Measurements from ENCODE around the gene GOLGA1.

GOLGA1 gene

GRCh38 chr9:124835026-124835557, 105.8 kb downstream of the GOLGA1 start:
- 87 to 91% methylated on average over 11 to 12 of the region's 13 CpGs for WGBS, 2 experiments (ENCODE audit: insufficient coverage in 2 of 2)
- no peaks in the 10 kb centered on the region for H3K9me3 ChIP-seq (ENCODE audit: control insufficient read depth, low read length)

GRCh38 chr9:124834591-124834990, 106.3 kb downstream of the GOLGA1 start:
- Histone ChIP-seq H3K27ac (ENCODE audit: low read depth, low read length, severe bottlenecking) (no peak overlapping the region), H3K4me1 (ENCODE audit: control insufficient read depth, insufficient read depth, low read length, poor library complexity, severe bottlenecking) (no peaks in the 10 kb centered on the region), H3K4me3 (ENCODE audit: extremely low read depth, insufficient read depth, low read length, poor library complexity, severe bottlenecking) (no peak overlapping the region), H3K36me3 (ENCODE audit: control insufficient read depth, insufficient read depth, low read length) (no peaks in the 10 kb centered on the region), H3K9me3 (ENCODE audit: control insufficient read depth, low read length) (no peaks in the 10 kb centered on the region)
- 75 to 92% methylated on average over 4 to 7 of the region's 7 CpGs for WGBS, 2 experiments (ENCODE audit: insufficient coverage in 2 of 2)

More at GRCh38 chr9:124835026-124835557, 105.8 kb downstream of the GOLGA1 start:
- Histone ChIP-seq H3K27ac (ENCODE audit: low read depth, low read length, severe bottlenecking) (no peak overlapping the region), H3K36me3 (ENCODE audit: control insufficient read depth, insufficient read depth, low read length) (no peaks in the 10 kb centered on the region), H3K4me1 (ENCODE audit: control insufficient read depth, insufficient read depth, low read length, poor library complexity, severe bottlenecking) (no peaks in the 10 kb centered on the region), H3K4me3 (ENCODE audit: extremely low read depth, insufficient read depth, low read length, poor library complexity, severe bottlenecking) (no peak overlapping the region)

- Histone ChIP-seq H3K4me3 (ENCODE audit: extremely low read depth, insufficient read depth, low read length, poor library complexity, severe bottlenecking) (no peak overlapping the region), H3K9me3 (ENCODE audit: control insufficient read depth, low read length) (no peaks in the 10 kb centered on the region), H3K27ac (ENCODE audit: low read depth, low read length, severe bottlenecking) (no peak overlapping the region), H3K4me1 (ENCODE audit: control insufficient read depth, insufficient read depth, low read length, poor library complexity, severe bottlenecking) (no peaks in the 10 kb centered on the region), H3K36me3 (ENCODE audit: control insufficient read depth, insufficient read depth, low read length) (no peaks in the 10 kb centered on the region)
- 88 to 89% methylated on average over 8 of the region's 9 CpGs for WGBS, 2 experiments (ENCODE audit: insufficient coverage in 2 of 2)
Measured at GRCh38 chr9:124831642-124832364, 109.1 kb downstream of the GOLGA1 start.

GRCh38 chr9:124830593-124830992, 110.3 kb downstream of the GOLGA1 start:
- H3K36me3 ChIP-seq (ENCODE audit: control insufficient read depth, insufficient read depth, low read length), result no peaks in the 10 kb centered on the region
- no peak overlapping the region for H3K27ac ChIP-seq (ENCODE audit: low read depth, low read length, severe bottlenecking)
- no peak overlapping the region for H3K4me3 ChIP-seq (ENCODE audit: extremely low read depth, insufficient read depth, low read length, poor library complexity, severe bottlenecking)
- no peaks in the 10 kb centered on the region for H3K4me1 ChIP-seq (ENCODE audit: control insufficient read depth, insufficient read depth, low read length, poor library complexity, severe bottlenecking)
- 44 to 67% methylated on average over 2 to 3 of the region's 4 CpGs for WGBS, 2 experiments (ENCODE audit: insufficient coverage in 2 of 2)
- no peaks in the 10 kb centered on the region for H3K9me3 ChIP-seq (ENCODE audit: control insufficient read depth, low read length)

GRCh38 chr9:124829334-124829669, 111.6 kb downstream of the GOLGA1 start:
- no peaks in the 10 kb centered on the region for H3K9me3 ChIP-seq (ENCODE audit: control insufficient read depth, low read length)
- WGBS, 2 experiments (ENCODE audit: insufficient coverage in 2 of 2), result 62 to 83% methylated on average over 2 of the region's 5 CpGs
- no peaks in the 10 kb centered on the region for H3K4me1 ChIP-seq (ENCODE audit: control insufficient read depth, insufficient read depth, low read length, poor library complexity, severe bottlenecking)
- no peaks in the 10 kb centered on the region for H3K36me3 ChIP-seq (ENCODE audit: control insufficient read depth, insufficient read depth, low read length)
- H3K27ac ChIP-seq (ENCODE audit: low read depth, low read length, severe bottlenecking), result no peak overlapping the region
- H3K4me3 ChIP-seq (ENCODE audit: extremely low read depth, insufficient read depth, low read length, poor library complexity, severe bottlenecking), result no peak overlapping the region

GRCh38 chr9:124828489-124829333, 112.2 kb downstream of the GOLGA1 start:
- Histone ChIP-seq H3K36me3 (ENCODE audit: control insufficient read depth, insufficient read depth, low read length) (no peaks in the 10 kb centered on the region), H3K27ac (ENCODE audit: low read depth, low read length, severe bottlenecking) (no peak overlapping the region), H3K4me3 (ENCODE audit: extremely low read depth, insufficient read depth, low read length, poor library complexity, severe bottlenecking) (no peak overlapping the region), H3K4me1 (ENCODE audit: control insufficient read depth, insufficient read depth, low read length, poor library complexity, severe bottlenecking) (no peaks in the 10 kb centered on the region), H3K9me3 (ENCODE audit: control insufficient read depth, low read length) (no peaks in the 10 kb centered on the region)
- 60 to 74% methylated on average over 1 to 2 of the region's 2 CpGs for WGBS, 2 experiments (ENCODE audit: insufficient coverage in 2 of 2)
